NCI-H510A (cell line): ENCODE measurements around the gene P2RY14.
"Not testable (repeated sequence)": the region's sequence is repeated elsewhere in the genome, so short reads cannot be mapped to it uniquely, and the experiment has no call there.

Experiments
- DNase-seq: peaks from one replicate; lab custom pipeline; 2025; lab: John Stamatoyannopoulos, UW

The P2RY14 gene

DNA sequence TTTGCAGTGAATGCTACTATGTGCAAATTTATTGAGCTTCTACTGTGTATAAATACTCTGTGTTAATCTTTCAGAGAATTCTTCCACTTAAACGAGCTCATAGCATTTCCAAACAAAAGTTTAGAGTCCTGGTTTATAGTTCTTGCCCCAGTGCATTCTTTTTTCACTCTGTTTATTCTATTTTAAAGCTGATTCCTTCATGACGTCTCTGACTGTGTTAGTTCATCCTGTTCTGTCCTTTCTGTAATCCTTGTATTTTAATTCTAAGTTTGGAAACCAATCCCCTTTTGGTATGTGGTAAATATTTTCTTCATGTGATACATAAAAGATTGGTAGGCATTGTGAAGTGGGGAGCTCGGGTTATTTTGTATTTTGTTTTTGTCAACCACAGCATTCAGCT is 18.7 kb downstream of the P2RY14 start:
- DNase-seq = no peak

DNA sequence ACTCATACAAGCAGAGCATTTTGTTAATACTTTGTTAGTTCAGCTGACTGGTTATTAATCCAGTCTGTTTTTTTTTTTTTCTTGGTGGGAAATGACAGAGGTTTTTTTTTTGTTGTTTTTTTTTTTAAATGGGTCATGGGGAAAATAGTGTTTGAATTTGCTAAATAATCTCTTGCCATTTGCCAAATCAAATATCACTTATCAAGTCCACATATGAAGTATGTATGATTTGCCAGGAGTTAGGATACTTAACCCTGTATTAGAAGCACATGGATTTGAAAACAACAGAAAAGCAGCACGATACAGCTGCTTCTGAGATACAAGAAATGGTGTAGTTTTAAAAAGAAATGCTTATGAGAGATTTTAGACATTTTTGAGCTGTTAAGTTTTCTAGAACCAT is 21.6 kb downstream of the P2RY14 start:
- DNase-seq = no peak

DNA sequence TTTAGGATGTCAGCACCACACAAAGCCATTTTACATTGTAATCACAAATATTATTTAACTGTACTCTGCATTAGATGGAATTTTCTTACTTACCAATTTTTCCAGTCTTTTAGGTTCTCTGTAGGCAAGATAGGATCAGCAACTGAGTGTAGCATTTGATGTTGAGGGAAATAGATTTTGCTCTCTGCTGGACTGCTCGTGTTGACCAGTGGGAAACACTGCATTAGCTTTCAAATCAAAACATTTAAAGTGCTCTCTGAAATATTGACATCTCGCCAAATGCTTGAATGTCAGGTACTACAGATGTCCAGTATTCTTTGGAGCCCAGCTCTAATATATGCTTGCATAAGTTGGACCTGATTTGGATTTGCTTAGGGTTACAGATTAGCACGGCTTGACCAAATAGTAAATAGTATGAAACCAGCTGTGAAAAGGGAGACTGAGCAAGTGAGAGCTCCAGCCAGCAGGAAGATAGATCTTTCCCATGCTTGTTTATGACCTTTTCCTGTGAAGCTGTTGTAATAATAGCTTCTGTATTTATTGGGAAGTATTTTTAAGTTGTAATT is 29.5 kb downstream of the P2RY14 start:
- DNase-seq = no peak

DNA sequence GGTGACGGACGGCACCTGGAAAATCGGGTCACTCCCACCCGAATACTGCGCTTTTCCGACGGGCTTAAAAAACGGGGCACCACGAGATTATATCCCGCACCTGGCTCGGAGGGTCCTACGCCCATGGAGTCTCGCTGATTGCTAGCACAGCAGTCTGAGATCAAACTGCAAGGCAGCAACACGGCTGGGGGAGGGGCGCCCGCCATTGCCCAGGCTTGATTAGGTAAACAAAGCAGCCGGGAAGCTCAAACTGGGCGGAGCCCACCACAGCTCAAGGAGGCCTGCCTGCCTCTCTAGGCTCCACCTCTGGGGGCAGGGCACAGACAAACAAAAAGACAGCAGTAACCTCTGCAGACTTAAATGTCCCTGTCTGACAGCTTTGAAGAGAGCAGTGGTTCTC is 36.3 kb downstream of the P2RY14 start:
- not testable (repeated sequence) for DNase-seq

DNA sequence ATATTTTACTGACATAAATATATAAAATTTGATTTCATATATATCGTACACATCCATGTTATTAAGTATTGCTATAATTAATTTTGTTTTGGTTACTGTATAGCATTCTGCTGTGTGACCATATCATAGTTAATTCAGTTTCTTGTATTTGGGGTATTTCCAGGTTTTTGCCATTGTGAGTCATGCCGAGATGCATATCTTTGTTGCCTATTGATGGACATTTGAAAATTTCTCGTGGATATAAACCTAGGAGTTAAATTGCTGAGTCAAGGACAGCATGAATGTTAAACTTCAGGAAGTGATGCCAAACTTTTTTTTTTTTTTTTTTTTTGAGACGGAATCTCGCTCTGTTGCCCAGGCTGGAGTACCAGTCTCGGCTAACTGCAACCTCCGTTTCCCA is 41.6 kb downstream of the P2RY14 start:
- DNase-seq = no peak

DNA sequence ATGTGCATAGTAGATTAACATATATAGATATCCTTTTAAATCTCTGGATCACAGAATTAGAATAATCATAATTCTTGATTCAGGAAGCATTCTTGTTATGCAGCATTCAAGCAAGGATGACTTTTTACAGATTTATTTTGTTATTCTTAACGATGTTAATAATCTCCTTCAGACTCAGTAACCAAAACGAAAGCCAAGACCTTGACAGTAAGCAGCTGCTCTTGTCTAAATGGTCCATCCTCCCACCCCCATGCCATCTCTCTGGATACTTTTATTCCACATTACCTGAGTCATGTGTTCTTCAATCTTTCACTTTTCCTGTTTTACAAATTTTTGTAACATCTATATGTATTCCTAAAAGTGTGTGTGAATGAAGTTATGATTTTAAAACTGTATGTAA is 42.0 kb downstream of the P2RY14 start:
- DNase-seq = no peak

DNA sequence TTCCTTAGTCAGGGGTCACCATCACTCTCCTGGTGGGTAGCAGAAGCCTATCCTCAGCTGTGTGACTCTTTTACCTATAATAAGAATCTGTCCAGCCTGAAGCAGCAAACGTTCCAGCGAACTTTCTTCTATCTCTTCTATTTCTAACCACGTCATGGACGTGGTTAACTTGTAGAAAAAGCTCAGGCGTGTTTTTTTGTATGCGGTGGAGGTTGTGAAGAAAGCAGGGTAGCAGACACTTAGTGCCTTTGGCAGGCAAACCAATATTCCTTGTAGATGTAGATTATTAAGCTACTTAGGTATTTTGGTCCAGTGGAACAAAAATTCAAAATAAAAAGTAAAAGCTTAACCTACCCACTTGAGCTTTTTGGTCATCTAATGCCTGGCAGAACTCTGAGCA is 43.5 kb downstream of the P2RY14 start:
- no peak for DNase-seq

DNA sequence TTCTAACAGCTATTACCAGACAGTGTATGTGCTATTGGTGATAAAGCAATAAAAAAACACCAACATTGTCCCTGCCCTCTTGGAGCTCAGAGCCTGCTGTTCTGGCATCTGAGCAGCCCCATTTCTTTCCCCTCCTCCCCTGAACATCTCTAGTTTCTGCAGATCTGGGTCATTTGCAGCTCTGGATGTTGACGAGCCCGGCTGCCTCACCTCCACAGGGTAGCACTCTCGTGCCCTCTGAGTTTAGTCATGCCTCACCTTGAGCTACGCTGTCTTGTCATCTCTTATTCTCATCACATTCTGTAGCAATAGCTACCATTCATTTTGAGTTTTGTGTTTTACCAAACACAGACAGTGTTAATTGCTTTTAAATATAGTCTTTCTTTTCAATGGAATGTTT is 45.4 kb downstream of the P2RY14 start:
- no peak for DNase-seq

DNA sequence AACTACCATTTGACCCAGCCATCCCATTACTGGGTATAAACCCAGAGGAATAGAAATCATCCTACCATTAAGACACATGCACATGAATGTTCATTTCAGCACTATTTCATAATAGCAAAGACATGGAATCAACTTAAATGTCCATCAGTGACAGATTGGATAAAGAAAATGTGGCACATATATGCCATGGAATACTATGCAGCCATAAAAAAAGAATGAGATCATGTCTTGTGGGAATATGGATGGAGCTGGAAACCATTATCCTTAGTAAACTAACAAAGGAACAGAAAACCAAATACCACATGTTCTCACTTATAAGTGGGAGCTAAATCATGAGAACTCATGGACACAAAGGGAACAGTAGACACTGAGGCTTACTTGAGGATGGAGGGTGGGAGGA is 45.9 kb downstream of the P2RY14 start:
- not testable (repeated sequence) for DNase-seq

DNA sequence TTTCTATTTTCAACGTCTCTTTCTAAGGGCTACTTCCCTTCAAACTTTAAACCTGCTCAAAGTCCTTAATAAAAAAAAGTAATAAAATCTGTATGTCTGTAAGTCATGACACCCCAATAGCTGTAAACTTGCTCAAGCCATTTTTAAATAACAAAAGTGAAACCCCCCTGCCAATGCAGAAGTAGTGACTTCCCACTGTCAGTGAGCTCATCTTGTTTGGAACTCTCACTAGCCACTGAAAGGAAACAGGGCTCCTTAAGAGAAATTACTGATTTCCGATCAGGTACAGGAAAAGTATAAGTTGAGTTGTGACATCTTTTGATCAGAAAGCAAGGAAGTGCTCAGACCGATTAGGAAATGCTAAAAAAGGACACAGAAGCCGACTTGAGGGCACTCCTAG is 47.7 kb downstream of the P2RY14 start:
- no peak for DNase-seq

DNA sequence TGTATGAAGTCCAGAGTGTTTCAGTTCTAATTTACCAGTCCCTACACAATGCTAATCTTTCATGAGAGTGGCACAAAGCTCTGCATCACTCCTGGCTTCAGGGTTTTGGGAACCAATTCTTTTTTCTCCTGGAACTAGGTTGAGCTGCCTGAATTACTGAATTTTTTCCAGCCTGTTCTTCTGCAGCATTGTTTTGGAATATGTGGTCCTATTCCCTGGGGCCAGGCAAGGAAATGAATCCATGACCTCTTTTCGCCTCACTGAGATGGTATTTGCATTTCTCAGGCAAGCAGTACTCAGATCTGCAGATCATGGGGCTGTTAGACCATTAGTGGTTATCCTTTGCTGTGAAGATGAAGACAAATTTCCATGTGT is 49.7 kb downstream of the P2RY14 start:
- DNase-seq = no peak

DNA sequence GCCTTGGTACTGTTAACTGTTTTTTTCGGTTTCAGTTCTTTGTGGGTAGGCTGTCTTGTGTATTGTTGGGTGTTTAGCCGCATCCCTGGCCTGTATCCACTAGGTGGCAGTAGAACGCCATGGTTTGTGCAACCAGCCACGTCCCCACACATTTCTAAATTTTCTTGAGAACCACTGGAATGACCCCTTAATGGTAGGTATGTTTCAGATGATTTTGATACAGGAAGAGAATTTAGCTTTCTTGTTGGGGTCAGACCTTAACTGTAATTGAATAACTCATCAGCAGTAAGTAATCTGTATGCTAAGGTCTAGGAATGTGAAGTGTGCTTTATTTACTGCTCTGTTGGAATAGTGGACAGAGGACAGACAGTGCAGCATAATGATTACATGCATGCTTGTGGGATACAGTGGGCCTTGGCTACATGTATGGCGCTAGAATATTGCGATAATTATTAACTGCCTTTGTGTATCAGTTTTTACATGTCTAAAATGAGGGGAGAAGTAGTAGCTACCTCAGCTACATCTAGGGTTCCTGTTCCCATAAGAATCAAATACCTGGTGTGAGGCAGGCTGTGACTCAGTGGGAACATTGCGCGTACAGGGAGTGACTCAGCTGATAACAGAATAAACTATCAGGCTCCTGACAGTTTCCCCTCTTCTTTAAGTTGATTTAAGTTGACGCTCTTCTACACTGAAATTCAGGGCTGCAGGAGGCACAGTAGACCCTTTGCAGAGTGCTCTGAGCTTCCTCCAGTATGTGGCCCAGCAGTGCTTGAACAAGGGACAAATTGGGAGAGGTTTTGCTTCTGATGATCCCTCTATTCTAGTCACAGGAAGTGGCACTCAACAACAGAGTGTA is 50.3 kb downstream of the P2RY14 start:
- DNase-seq = no peak

DNA sequence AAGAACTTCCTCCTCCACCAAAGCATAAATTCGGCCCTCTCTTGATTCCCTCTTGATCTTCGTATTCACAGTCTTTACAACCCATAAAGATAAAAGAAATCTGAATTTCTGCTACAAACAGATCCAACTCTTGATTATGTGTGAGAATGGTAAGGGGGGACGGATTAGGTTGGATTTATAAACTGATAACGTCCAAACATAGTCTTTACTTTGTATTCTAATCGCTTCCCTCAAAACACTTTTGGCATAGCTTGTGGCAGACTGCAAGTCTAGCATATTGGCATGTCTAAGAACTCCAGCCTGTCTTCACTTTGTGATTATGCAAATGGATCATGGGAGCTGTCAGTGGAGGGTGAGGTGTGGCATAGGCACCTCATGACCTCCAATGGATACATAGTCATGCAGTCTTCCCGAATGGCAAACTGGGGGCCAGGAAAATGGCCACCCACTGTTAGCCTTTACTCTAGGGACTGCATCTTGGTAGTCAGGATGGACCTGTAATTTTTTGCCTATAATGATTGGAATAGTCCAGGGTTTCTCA is 51.0 kb downstream of the P2RY14 start:
- DNase-seq = no peak

DNA sequence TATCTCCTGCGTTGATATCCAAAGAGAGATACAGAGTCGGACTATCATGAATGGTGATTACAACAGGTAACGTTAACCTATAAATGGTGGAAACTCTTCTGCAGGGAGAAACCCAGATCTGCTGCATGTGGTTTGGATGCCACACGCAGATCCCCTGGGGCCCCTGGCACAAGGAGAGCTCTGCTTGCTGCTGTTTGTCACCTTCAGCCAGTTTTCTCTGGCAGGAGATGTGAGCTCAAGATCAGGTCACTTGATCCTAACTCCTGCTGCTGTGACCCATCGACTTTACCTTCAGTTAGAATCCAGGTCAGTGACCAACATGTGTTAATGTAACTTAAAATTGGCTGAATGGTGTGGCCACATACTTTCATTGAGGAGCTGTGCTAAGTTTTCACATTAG is 51.5 kb downstream of the P2RY14 start:
- no peak for DNase-seq

DNA sequence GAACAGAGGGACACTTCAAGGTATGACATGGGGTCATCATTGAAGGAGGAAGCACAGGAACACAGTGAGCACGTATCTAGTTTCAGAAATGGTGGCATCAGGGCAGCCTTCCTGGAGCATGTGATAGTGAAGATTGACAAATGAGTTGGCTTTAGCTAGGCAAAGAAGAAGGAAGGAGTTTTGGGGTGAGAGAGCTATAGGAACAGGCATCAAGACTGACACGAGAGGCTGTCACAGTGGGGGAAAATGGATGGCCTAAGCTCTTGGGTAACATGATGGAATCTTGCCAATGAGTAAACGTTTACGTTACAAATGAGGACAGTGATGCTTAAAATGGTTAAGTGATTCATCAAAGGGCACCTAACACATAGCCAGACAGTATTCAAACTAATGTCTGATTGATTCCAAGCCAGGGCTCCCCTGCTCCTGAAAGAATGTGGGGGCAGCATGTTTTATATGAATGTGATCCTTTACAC is 52.2 kb downstream of the P2RY14 start:
- DNase-seq = no peak

DNA sequence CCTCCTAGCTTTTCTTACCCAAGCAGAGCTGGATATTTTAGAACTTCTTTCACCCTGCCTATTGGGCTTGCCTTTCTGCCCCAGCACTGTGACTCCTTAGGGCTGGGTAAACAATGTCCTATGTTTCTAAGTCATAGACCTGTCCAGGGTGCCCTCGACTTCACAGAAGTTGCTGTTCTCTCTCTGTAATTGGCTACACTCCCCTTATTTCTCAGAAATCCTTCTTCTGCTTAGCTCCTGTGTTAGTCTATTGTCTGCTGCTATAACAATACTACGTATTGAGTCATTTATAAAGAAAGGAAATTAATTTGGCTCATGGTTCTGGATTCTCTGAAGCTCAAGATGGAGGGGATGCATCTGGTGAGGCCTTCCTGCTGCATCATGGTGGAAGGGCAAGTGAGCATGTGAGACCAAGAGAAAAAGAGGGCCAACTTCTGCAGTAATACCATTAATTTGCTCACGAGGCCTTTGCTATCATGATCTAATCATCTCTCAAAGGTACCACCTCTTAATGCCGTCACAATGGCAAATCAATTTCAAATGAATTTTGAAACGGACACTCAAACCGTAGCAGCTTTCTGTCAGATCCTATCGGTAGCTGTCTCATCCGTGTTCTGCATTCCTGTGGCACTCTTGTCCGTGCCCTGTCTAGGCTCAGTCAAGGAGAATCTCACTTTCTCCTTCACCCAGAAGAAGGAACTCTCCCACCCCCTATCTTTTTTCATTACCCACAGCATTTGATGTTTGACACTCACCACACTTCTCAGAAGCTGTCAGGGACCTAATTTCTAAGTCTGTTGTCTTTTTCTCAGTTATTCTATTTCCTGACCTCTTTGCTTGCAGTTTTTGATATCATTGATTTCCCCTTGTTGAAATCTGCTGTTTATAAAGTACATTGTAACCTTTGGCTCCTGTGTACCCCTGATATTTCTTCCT is 53.0 kb downstream of the P2RY14 start:
- DNase-seq = no peak

DNA sequence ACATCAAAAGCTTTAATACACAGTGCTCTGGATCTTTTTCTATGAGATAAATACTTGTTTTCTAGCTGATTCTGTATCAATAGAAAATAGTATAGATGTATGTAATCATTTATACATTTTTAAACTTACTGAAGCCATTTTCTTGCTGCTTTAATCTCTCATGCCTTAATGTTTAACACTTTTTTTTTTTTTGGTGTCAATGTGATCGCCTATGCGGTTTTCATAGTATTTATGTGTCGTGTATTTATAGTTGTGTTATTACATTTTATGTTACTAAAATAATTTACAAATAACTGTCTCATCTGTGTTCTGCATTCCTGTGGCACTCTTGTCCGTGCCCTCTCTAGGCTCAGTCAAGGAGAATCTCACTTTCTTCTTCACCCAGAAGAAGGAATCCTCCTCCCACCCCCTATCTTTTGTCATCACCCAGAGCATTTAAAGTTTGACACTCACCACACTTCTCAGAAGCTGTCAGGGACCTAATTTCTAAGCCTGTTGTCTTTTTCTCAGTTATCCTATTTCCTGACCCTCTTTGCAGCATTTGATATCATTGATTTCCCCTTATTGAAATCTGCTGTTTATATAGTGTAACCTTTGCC is 54.0 kb downstream of the P2RY14 start:
- DNase-seq = no peak

DNA sequence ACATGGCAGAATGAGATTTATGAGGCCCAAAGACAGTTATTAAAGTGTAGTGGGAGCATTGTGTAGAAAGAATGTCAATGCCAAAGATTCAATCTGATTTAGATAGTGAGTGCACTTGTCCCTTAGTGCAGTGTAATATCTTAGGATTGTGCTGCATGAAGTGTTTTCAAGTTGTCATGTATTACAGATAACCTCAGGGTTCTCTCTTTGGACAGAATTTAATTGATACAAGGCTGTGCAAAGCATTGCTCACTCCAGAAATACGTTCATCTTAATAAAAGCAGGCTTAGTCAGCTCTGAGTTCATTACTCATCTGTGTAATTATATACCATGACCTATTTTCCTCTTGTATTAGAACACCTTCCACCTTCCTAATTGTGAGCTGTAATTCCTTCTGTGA is 59.3 kb downstream of the P2RY14 start:
- DNase-seq = no peak

DNA sequence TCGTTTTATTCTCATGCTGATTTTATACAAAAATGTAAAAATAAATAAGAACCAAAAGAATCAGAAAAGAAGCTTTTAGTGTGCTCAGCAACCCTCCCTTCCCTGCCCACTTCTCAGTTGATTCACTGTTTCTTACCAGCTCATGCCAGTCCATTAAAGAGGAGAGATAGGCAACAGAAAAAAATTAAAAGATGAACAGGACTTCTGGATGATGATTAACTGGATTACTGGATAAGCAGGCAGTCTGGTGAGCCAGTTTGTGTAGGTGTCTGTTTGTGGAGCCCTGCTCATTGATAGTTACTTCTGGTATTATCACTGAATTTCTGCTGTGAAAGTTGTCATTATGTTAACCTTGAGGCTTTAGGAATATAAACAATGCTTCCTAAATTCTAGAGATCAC is 60.2 kb downstream of the P2RY14 start:
- no peak for DNase-seq

DNA sequence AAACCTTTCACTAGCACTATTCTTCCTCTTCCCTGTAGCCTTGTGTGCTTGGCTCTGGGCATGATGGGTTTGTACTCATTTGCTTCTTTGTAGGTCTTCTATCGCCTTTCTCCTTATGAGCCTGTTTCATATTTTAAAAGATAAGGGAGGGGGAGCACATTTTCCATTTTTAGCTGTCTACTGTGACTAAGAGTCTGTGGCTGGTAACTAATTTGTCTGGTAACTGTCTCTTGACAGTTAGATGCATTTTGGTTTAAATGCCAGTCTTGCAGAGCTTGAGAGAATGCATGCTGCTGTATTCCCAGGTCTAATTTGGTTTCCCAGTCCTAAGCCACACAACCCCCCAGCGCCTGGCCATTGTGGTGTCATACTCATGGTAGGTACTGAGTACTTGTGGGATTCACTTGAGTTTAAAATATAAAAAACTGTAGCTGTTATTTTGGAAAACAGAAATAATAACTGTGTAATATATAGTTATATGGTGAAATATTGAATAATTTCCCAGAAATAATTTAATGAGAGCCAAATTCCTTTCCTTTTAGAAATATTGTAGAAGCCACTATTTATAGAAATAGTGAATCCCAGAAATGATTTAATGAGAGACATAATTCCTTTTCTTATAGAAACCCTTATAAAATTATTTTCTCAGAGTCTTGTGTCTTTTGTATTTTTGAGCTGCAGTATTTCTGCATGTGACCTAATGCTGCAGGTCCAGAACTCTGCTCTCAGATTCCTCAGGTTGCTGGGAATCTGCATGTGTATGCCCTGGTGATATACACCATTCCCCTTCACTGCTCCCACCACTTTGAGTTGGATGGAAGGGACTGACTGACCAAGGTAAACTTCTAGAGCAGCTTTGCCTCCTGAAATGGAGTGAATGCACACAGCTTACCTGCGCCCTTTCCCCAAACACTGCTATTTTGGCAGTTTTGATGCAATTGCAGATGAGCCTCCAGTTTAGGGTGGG is 61.4 kb downstream of the P2RY14 start:
- DNase-seq = no peak

DNA sequence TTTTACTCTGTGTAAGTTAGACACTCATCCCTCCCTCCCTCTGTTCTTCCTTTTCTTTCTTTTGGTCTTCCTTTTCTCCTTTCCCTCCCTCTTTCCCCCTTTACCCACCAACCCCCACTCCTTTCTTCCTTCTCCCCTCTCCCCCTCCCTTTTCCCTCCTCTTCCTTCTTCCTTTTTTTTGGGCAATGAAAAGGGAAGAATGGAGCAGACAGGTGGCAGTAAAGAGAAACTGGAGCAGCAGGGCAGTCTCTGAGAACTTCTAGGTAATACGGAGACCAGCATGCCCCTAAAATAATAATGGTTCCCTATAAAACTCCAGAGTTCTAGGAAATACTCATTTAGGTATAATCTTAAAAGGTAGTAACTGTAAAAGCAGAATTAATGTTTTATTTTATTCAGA is 63.9 kb downstream of the P2RY14 start:
- DNase-seq = no peak
